GM04503 (cell line): ENCODE results near the gene POLR3B.
"Not testable (repeated sequence)": the region's sequence is repeated elsewhere in the genome, so short reads cannot be mapped to it uniquely, and the experiment has no call there.

Source experiments
- DNase-seq: peaks from one replicate; pipeline ENCODE4 v3.0.0-alpha.2; 2012; ENCODE audit warnings: low read depth

The POLR3B gene

DNA sequence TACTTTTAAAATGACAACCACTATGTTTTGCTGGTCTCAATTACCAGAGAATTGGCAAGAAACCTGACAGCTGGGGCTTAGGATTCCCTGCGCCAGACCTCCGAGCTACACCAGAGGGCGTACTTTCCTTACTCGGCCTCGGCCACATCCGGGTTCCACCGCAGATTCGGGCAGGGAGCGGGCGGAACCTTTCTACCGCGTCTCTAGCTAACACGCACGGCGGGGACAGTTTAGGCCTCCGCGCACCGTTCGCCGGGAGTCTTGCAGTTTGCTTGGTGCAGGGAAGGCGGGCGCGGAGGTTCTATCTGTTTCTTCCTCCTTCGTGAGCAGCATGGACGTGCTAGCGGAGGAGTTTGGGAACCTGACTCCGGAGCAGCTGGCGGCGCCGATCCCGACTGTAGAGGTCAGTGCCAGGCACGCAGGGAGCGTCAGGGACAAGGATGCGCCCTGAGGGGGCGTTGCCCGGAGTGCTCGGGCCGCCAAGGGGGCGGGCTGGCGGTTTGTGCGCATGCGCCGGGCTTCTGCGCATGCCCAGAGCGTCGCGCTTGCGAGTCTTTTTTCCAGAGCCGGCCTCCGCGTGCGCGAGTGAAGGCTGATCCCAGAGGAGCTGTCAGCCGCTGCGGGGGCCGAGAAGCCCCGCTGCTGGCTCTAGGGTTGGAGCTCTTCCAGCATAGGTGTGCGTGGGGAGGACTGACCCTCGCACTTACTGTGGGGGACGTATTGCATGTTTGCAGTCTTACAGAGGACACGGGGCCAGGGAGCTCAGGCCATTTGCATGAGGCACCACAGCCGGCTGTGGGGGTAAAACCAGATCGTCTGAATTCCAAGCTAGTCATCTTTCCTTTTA is at the start of gene POLR3B:
Gene POLR3B (plus strand): TSS at position 200 of the 847 bp plus-strand sequence. CDS start 132 bp downstream, at position 332.
- peak; percentile 78 for DNase-seq

DNA sequence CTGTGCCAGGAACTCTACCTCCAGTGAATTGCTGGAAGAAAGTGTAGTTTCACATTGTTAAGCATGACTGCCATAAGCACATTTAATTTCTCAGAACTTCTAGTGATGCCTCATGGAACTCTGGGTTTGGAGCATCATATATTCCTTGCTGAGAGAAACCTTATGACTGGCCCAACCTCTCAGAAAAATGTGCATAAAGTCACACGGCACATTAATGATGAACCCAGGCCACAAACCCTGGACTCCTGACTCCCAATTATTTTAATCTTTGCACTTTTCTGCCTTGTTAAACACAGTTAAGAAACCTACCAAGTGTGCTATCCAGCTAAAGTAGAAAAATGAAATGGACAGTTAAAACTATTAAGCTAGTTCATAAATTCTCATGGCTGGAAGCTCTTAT is 49.4 kb upstream of the POLR3B start:
- DNase-seq = no peak

DNA sequence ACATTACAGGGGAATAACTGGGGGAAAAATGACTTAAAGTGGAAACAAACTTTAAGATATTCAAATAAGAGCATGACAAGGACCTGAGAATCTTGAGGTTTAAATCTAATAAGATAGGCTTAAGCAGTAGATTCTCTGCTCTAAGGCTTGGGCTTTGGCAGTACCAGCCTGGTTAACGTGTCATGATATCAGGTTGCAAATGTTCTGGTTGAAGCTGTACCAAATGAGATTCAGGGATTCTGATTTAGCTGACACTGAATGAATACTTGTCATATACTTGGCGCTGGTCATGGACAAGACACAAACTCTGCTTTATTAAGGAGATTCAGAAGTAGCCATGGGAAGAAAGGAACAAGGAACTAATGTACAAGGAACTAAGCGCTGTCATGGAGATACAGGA is 48.9 kb upstream of the POLR3B start:
- DNase-seq = no peak

DNA sequence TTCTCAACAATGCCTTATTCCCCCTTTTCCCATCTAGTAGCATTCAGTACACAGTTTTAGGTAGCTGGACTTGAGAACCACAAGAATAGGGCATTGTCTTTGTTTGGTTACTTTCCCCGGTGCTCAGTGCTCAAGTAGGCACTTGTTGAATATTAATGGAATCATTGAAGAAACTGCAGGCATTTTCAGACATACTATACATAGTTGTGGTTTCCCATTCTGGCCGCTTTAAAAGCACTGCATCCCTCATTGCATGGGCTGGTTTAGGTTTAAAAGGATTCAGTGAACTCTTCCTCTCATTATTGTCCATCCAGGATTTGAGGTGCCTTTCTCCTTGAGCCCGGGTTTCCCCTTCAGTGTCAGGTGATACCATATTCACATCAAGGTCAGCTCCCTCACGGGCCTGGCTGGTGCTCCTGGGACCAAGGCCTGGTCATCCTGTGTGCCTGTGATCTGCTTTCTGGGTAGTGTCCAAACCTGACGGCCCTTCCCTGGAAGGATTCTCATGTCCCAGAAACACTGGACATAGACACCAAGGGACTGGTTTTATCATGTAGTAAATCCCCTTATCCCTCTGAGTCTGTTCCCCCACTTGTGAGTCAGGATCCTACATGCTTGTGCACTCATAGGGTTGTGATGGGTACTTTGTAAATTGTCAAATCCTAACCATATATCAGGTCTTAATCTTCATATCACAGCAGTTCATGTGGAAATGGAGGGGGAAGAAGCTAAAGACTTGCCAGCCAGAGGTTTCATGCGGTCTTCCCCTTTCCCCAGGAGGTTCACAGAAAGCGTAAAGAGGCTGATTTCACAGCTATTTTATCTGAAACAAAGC is 47.7 kb upstream of the POLR3B start:
- DNase-seq = no peak

- DNase-seq = no peak
Measured at GRCh38 chr12:106310687-106311086, 46.9 kb upstream of the POLR3B start.

DNA sequence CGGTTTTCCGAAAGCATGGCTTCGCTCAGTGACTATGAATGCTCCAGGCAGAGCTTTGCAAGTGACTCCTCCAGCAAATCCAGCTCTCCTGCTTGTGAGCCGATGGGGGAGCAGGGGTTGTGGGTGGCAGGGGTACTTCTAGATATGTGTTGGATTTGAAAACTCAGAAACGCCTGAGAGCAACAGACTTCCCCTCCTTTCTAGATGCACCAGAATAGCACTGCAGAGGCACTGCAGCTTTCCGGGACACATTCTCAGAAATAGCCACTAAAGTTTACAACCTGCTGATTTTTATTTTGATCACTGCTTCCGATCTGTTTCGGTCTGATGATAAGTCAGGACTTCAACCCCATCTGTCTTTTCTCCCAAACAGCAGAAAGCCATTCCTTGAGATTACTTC is 46.4 kb upstream of the POLR3B start:
- no peak for DNase-seq

GRCh38 chr12:106313413-106313812 is 44.1 kb upstream of the POLR3B start:
- DNase-seq = not testable (repeated sequence)

DNA sequence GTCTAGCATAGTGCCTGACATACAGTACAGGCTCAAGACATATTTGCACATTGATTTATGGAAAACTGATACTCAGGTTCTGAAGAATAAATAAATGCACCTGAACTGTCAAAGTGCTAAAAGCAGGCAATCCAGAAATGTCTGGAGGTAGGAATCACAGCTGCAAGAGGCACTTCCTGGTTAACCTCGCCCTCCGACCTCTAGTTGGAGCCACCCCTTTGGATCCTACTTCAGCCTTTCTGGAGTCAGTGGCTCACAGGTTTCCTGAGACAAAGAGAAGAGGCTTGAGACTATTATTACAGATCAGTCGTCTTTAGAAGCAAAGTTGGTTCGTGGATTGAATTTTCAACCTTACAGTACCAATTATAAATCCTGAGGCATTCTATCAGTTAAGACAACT is 42.0 kb upstream of the POLR3B start:
- no peak for DNase-seq

DNA sequence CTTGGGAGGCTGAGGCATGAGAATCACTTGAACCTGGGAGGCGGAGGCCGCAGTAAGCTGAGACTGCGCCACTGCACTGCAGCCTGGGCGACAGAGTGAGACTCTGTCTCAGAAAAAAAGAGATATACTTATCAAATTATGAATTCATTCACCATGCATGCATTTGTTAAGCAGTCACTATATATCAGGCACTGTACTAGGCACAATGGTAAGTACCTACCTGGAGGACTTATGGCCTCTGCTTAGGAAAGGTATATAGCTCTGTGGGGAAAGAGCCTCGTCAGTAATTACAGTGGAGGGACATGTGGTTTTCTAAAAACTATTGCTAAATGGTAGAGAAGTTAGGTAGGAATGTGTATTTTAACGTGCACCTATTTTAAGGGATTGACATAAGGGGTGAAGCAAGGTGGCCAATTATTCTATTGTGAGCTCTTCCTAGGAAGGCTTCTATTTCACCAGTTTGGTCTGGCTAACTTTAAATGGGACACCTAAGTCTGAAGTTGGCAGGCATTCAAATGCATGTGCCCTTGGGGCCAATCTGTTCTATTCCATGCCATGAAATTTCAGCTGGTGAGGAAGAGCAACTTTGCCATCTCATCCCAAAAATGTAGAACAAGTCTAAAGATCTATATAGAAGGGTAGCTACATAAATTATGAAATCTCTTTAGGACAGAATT is 40.0 kb upstream of the POLR3B start:
- no peak for DNase-seq

DNA sequence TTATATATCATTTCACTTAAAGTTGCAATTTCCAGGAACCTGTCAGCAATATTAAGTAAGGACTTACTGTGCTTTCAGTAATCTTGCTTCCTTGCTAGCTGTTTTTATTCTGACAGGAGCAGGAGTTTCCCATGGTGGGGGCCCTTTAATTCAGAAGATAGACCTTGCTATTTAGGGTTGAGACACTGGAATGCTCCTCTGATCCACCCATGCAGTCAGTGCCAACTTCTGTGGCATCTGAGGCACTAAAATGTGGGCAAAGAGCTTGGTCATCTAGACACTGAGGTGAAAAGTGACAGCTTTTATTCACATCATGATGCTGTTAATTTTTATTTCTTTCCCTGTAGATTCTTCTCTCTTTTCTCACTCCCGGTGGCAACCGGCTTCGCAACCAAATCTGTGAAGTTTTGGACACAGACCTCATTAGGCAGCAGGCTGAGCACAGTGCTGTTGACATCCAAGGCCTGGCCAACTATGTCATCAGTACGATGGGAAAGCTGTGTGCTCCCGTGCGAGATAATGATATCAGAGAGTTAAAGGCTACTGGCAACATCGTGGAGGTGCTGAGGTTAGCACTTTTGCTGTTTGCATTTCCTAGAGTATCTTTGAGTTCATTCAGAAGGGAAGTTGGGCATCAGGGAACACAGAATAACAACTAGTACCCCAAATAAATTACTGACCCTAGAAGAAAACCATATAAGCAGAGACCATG is 36.3 kb upstream of the POLR3B start:
- no peak for DNase-seq

DNA sequence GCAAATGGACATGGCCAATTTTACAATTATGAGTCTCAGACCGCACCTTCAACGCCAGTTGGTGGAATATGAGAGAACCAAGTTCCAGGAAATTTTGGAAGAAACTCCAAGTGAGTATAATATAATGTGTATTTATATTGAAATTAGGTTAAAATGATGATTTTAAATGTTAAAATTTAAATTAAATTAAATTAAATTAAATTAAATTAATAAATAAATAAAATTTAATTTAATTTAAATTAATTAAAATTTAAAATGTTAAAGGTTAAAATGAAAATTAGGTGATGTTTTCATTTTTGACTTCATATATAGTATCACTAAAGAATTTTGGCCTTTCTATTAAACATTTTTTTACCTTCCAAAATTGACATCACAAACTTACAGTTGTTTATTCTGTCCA is 34.0 kb upstream of the POLR3B start:
- DNase-seq = no peak

DNA sequence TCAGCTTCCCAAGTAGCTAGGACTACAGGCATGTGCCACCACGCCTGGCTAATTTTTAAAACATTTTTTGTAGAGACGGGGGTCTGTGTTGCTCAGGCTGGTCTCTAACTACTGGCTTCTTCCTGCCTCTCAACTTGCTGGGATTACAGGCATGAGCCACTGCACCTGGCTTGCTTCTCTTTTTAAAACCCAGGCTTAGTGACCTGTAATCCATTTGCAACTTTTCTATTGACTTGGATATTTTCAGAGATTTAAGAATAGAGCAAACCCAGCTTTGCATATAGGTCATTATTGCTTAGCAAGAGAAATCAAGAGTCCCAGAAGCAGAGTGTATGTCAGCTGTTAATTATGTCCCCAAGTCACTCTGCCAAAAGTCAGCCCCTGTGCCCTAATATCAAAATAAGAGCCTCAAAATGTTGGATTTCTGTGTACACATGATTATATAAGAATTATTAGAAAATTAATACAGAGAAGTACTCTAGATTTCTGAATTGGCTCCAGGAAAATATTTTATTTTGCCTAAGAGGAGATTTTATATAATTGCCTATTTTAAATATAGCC is 30.2 kb upstream of the POLR3B start:
- DNase-seq = no peak

GRCh38 chr12:106328735-106329134 is 28.8 kb upstream of the POLR3B start:
- no peak for DNase-seq

DNA sequence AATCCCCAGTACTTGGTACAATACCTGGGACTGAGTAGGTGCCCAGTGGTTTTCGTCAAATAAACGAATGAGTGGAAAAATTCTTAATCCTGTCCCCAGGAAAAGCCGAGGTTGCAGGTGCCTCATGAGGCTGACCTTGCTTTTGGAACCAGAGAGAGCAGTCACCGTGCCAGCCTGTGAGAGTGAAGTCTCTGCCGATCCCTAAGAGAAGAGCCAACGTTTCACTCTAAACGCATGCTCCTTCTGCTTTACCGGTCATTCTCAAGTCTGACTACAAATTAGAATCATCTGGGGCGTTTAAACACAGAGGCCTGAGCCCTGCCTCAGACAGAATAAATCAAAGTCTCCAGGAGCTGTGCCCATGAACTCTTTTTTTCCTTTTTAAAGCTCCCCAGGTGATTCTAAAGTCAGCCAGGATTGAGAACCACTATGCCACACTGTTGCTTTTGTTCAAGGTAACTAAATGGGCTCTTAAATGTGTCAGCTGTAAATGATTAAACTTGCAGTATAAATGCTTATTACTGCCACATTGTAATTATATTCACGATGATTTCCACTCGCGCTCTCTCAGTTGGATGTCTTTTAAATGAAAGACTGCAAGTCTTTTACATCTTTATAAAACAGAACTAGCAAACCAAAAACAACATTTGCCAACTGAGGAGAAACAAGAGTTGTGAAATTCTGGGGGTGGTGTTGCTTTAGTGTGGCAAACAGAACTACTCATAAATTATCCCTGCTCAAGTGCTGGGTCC is 28.1 kb upstream of the POLR3B start:
- no peak for DNase-seq

GRCh38 chr12:106331599-106331998 is 25.9 kb upstream of the POLR3B start:
- no peak for DNase-seq

- no peak for DNase-seq
Measured at GRCh38 chr12:106332536-106332935, 25.0 kb upstream of the POLR3B start.

DNA sequence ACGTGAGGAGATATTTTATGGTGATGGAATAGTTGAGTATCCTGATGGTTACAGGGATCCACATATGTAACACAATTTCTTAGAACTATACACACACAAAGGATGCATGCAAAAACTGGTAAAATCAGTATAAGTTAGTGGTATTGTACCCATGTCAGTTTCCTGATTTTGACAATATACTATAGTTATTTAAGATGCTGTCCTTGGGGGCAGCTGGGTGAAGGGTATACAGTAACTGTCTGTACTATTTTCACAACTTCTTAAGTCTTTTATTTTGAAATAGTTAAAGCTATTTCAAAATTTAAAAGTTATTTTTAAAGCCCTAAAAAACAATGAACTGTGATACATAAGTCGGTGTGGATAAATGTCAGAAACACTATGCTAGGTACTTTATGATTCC is 24.5 kb upstream of the POLR3B start:
- no peak for DNase-seq

- DNase-seq = no peak
Measured at GRCh38 chr12:106333756-106334155, 23.8 kb upstream of the POLR3B start.

DNA sequence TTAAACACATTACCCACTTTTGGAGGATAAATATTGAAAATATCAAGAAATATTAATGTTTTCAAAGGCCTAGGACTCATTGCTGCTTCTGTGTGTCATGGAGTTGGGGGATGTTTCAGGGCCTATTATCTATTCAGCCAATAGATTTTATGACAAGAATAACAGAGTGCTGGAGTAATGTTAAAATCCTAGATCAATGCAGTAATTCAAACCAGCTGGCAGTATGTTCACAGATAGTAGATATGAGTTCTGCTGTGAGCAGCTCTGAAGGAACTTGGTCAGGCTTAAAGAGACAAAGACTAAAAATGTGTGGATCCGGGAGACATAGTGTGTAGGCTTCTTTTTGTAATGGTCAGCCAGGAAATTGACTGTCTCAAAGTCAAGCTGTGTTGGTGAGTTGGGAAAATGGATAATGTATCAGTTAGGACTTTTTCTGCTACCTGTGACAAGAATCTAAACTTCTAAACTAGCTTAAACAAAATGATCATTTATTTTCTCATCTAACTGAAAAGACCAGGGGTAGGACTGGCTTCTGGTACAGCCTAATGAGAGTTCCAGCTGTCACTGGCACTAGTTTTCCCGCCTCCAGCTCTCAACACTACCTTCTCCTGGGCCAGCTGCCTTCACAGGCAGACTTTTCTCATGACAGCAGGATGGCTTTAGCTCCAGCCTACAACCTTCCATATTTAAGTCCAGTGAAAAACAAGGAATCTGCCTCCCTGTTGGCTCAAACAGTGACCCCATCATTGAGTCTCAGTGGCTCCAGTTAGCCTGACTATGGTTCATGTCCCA is 16.3 kb upstream of the POLR3B start:
- DNase-seq = no peak
